Loucy (cell line): ENCODE data around the gene GAREM1.

Experiments used
- CTCF ChIP-seq: fragments of 200-600 bp; sonication (generic); conservative IDR thresholded peaks from 2 replicates; pipeline ENCODE4 v1.5.1; 2014; ENCODE audit warnings: mild to moderate bottlenecking, antibody characterized with exemption, low read length
- EZH2phosphoT487 ChIP-seq: fragments of 200-600 bp; IDR thresholded peaks from 2 replicates; pipeline ENCODE4 v1.6.1; 2018; ENCODE audit warnings: antibody characterized with exemption, mild to moderate bottlenecking, moderate library complexity, borderline replicate concordance

- TF ChIP-seq CTCF (no peak), EZH2phosphoT487 (no peak)
These were observed 32.5 kb downstream of the GAREM1 start for GRCh38 chr18:32438173-32438572.
